Bone marrow (tissue), 2 donors: Measurements from ENCODE around the gene LACTBL1.
"Not testable (repeated sequence)": the region's sequence is repeated elsewhere in the genome, so short reads cannot be mapped to it uniquely, and the experiment has no call there.

Experiments used
- DNase-seq, 2 donors: peaks; one replicate each; lab custom pipeline; 2025; lab: John Stamatoyannopoulos, UW

Gene LACTBL1, protein sequence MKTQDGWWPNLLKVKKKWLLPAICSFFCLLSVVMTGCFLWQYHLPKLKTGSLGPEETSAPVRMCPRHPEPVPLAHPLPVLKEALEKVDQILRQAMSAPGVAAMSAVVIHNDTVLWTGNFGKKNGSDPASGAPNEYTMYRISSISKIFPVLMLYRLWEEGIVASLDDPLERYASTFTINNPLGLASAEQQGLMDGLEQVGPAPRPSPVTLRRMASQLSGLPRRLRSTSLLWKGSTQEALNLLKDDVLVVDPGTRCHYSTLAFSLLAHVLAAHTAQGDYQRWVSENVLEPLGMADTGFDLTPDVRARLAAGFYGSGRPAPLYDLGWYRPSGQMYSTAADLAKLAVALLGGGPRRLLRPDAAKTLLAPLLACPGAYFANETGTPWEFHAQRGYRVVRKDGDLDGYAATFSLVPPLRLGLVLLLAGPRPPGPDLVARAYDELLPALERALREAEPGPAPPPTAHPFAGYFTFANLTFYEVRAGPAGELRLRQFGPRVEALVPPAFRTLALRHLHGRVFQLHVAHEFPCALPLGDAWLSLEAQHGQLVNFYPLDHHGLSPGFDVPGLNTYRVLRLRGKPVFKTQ

DNA sequence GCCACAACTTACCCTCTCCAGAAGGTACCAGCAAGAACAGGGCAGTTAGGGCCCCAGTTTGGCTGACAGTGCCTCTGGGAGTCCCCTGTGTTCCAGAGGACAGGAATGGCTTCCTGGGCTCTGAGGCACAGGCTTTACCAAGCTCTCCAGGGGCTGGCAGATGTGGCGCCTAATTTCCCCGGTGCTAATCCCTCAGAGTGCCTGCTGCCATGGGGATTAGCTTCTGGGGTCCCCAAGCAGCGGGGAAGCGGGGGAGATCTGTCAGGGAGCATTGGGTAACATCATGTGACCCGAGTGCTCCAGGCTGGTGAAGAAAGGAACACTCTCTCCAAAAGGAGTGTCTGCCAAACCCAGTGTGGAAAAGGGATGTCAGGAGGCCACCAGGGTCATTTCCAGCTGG lies at the start of gene LACTBL1:
LACTBL1 (minus strand) TSS at position 107 of the 400 bp plus-strand sequence. CDS start 550 bp downstream, outside the sequence.
- no peak for DNase-seq

DNA sequence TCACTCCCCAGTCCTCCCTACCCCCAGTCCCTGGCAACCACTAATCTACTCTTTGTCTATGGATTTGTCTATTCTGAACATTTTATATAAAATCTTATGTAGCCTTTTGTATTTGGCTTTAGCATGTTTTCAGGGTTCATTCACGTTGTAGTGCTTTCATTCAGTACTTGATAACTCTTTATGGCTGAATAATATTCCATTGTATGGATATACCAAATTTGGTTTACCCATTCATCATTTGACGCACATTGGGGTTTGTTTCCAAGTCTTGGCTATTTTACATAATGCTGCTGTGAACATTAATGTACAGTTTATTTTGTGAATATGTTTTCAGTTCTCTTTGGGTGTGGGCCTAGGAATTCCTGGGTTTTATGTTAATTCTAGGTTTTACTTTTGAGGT lies 49.2 kb upstream of the LACTBL1 start:
- DNase-seq: no peak

DNA sequence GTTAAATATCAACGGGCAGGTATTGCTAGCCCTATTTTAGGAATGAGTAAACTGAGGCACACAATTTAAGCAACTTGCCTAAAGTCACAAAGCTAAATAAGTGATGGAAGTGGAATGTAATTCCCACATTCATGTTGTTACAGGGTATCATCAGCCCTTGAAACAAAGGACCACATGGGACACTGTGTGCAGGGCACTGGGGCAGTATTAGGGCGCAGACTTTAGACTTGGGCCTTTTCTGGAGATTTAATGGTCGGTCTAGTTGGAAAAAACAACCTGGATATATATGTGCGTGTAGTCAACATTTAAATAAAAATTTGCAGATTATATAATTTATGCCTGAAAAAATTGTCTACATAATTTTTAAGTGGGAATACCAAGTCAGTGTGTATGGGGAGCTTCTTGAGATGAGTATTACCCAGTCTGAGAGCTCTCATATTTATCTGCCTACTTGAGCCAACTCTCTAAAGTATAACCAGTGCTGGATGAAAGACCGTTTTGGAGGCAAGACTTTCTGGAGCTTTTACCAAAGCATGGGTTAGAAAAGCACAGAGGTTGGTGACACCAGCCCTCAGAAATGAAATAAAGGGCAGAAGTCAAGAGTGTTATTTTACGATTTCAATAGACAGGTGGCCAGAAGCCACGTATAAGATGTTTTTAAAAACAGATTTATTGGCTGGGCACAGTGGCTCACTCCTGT lies 48.2 kb upstream of the LACTBL1 start:
- DNase-seq: no peak

DNA sequence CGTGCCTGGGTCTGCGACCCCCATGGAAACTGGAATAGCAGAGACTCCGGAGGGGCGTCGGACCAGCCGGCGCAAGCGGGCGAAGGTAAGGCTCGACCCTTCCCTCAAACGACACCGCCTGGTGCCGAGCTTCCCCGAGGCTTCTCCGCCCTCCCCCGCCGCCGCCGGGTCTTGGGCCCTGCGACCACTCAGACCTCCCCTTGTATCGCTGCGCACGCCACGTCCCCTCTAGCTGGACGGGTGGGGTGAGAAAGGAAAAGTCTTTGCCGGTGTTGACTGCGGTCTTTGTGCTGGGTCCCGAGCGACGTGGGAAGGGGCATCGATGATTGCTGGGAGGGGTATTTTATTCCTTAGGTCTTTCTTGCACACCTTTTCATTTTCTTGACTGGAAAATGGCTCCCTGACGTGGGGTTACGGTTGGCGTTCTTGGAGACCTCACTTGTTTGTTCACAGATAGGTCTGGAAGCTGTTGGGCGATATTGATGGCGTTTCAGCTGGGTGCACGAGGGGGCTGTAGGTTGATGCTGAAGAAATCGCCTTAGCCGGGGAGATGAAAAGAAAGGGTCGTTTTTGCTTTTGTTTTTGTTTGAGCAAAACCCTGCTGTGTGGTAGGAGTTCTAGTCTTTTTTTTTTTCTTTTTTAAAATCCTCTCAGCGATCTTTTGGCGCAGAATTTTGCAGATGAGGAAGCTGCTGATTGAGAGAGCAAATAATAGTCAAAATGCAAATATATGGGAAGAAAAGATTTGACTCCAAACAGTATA lies 47.4 kb upstream of the LACTBL1 start:
- DNase-seq: peak in 1 of 2 donors; percentile 10

DNA sequence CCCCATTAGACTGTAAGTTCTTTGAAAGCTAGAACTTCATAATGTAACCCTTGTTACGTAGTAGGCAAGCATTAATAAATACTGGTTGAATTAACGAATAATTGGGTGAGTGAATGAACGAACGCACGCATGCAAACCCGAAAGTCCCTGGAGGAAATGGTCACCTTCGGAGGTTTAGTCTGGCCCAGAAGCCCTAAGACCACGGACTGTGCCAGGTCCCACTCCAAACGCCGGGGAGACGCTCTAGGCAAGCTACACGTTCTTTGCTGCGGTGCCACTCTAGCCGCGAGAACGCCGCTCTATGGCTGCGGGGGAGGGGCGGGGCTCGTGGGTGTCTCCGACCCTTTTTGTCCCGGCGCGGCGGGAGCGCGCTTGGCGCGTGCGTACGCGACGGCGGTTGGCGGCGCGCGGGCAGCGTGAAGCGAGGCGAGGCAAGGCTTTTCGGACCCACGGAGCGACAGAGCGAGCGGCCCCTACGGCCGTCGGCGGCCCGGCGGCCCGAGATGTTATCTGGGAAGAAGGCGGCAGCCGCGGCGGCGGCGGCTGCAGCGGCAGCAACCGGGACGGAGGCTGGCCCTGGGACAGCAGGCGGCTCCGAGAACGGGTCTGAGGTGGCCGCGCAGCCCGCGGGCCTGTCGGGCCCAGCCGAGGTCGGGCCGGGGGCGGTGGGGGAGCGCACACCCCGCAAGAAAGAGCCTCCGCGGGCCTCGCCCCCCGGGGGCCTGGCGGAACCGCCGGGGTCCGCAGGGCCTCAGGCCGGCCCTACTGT lies 46.6 kb upstream of the LACTBL1 start, which contains the start of gene KDM1A:
KDM1A (plus strand) TSS at position 375 of the 769 bp plus-strand sequence; CDS start at position 504, 129 bp downstream.
- peak; percentile 85 to 86 for DNase-seq

DNA sequence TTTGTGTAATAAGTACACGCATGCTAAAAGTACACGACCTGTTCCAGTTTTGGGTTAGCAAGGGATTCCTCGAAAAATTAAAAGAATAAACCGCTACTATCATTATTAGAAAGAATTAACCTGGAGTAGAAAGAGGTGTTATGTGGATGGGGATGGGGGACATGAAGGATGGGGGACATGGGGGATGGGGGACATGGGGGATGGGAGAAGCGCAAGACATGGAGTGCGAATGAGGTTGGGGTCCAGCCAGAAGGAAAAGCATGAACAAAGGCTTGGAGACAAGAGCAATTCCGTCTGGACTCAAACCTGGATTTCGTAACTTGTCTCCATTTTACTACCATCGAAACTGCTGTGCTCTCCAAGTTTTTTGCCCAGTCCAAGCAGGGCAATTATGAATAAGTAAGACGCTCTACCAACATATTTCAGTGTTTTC lies 46.0 kb upstream of the LACTBL1 start:
- DNase-seq: no peak

DNA sequence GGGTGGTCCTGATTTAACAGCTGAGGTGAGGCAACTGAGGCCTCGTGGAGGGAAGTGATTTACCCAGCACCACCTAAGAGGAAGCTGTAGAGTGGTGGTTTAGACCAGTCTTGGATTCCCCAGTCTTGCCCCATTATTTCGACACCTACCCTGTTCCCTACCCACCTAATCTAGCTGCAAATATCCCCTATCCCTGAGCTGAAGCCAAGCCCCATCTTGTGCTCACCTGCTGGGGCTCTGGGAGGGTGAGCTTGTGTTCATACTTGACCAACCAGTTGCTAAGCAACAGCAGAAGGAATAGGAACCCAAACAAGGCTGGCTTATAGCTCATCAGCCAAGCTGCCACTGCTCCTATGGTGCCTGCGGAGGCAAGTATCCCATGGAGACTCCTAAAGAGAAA lies 41.0 kb upstream of the LACTBL1 start:
- DNase-seq: no peak

DNA sequence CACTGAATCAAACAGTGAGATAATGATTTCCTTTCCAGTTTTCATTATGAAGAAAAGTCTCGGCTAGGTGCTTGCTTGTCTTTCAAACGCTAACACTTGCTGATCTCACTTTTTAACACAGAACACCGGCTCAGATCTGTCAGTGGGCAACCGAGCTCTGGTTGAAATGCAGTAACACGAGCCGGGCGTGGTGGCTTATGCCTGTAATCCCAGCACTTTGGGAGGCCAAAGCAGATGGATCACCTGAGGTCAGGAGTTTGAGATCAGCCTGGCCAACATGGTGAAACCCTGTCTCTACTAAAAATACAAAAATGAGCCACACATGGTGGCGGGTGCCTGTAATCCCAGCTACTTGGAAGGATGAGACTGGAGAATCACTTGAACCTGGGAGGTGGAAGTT lies 37.4 kb upstream of the LACTBL1 start:
- not testable (repeated sequence) for DNase-seq

DNA sequence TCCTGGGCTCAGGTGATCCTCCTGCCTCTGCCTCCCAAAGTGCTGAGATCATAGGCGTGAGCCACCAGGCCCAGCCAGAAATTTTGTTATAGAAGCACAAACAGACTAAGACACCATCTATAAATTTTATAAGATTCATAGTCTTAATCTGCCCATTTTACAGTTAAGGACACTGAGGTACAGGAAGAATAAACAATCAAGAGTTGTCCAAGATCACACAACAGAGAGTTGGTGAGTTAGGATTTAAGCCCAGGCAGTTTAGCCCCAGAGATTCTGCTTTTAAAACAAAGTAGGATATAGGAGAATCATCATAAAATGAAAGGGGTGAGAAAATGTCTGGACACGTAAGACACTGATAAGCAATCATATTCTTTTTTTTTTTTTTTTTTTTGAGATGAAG lies 36.2 kb upstream of the LACTBL1 start:
- DNase-seq: no peak

DNA sequence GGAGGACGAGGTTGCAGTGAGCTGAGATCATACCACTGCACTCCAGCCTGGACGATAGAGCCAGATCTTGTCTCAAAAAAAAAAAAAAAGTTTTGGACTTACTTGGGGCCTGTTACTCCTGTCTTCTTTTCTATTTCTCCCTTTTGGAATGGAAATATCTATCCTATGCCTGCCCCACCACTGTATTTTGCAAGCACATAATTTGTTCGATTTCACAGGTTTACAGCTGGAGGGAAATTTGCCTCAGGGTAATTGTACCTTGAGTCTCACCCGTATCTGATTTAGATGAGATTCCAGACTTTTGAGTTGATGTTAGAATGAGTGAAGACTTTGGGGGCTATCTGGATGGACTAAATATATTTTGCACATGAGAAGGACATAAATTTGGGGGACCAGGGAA lies 34.4 kb upstream of the LACTBL1 start:
- DNase-seq: no peak

DNA sequence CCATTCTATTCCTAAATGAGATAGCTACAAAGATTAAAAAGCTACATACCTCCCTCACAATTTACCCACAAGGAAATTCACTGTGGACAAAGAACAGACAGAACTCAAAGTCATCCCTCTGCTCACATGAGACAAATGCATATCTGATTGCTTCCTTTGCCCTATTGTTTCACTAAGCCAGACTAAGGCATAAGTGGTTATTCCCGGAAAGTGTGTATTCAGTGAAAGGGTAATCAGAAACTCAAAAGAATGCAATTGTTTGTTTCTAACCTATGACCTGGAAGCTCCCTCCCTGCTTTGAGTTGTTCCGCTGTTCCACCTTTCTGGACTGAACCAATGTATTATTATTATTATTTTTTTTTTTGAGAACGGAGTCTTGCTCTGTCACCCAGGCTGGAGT lies 32.1 kb upstream of the LACTBL1 start:
- not testable (repeated sequence) for DNase-seq

DNA sequence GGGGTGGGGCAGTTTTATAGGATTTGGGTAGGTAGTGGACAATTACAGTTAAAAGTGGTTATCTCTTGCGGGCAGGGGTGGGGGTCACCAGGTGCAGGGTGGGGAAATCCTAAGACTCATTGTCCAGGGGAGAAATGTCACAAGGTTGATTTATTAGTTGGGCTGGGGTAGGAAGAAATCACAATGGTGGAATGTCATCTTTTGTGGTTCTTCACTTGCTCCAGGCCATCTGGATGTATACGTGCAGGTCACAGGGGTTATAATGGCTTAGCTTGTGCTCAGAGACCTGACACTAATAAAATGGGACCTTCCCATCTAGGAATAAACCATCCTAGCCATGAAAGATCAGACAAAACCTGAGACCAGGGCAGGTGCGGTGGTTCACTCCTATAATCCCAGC lies 31.4 kb upstream of the LACTBL1 start:
- DNase-seq: no peak

DNA sequence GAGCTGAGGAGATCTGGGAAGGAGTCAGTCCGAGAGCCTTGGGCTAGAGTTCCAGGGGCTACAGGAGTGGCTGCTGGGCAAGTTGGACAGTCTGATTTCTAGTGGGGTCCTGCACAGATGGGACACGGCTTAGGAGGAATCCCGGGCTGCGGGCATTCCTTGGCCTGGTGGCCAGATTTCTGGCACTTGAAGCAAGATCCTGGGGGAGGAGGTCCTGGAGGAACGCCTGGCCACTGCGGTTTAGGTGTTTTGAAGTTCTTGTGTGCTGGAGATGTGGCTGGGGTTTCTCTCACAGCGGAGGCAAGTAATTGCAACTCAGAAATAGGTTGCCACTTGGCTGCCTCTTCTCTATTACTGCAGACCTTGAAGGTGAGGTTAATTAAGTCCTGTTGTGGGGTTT lies 29.6 kb upstream of the LACTBL1 start:
- DNase-seq: not testable (repeated sequence)

DNA sequence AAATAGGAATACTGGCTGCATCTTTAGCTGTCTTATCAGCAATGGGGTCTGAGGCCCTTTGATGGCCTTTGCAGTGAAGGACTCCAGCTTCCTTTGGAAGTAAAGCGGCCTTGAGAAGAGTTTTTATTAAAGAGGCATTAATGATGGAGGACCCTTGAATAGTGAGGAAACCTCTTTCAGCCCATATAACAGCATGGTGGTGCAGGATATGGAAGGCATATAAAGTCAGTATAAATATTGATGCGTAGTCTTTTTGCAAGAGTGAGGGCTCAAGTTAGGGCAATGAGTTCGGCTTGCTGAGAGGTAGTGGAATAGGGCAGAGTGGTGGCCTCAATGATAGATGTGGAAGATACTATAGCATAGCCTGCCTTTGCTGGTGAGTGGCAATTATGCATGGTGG lies 27.5 kb upstream of the LACTBL1 start:
- DNase-seq: not testable (repeated sequence)

DNA sequence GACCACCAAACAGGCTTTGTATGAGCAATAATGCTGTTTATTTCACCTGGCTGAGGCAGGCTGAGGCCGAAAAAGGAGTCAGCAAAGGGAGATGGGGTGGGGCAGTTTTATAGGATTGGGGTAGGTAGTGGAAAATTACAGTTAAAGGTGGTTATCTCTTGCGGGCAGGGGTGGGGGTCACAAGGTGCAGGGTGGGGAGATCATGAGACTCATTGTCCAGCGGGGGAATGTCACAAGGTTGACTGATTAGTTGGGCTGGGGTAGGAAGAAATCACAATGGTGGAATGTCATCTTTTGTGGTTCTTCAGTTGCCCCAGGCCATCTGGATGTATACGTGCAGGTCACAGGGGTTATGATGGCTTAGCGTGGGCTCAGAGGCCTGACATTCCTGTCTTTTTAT lies 24.9 kb upstream of the LACTBL1 start:
- DNase-seq: not testable (repeated sequence)

DNA sequence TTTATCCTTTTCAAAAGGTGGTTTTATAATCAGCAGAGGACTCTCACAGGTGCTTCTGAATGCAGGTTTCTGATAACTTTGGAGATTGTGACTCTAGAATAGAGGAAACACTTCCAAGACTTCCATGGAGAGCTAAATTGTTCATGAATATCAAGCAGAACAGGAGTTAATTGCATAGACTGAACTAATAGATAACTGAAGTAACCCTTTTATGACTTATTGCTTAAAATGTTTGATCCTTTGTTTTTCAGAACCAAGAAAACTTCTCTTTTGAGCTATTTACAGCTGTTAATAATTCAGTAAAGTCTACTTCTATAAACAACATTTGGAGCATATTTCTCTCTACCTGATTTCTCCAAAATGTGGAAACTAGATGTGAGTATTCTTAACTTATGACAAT lies 23.1 kb upstream of the LACTBL1 start:
- DNase-seq: no peak

DNA sequence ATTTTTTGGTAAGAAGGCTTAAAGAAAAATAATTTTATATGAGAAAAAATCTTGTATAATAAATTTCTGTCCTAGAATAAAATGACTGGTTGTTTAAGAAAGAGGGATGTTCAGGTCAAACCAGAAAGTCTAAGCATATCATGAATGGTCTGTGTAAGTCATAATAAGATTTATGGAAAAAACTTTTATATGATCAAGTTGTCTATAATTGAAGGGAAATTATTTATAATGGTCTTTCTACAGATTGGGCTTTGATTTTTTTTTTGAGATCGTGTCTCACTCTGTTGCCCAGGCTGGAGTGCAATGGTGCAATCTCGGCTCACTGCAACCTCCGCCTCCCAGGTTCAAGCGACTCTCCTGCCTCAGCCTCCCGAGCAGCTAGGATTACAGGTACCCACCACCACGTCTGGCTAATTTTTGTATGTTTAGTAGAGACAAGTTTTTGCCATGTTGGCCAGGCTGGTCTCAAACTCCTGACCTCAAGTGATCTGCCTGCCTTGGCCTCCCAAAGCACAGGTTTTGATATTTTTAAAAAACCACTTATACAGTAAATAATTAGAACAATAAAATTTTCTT lies 20.6 kb upstream of the LACTBL1 start:
- DNase-seq: not testable (repeated sequence)

DNA sequence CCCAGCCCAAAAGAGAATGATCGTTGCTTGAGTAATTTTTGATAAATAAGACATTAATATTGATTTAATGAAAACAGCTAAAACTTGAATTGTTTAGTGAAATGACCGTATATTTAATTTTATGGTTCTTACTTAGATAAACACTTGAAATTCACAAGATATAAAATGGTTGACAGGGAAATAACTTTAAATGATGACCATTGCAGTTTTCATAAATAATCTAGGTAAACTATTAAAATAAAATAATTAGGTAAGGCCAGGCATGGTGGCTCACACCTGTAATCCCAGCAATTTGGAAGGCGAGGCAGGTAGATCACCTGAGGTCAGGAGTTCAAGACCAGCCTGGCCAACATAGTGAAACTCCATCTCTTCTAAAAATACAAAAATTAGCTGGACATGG lies 19.7 kb upstream of the LACTBL1 start:
- not testable (repeated sequence) for DNase-seq

DNA sequence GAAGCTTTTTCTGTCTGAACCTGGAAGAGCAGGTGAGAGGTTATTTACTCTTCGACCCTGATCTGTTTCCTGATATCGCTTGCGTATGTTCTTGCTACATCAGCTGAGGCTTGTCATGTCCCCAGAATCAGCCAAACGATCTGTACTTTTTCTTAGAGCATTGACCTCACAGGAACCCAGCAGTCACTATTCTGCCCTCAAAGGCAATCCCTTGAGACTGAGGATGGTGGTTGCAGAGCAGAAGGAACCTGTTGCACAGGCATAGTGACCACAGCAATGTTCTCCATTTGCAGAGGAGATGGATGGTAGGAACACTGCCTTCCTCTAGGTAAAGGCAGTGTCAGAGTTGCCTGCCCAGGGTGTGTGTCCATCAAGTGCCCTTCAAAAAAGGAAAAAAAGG lies 11.3 kb upstream of the LACTBL1 start:
- DNase-seq: no peak

DNA sequence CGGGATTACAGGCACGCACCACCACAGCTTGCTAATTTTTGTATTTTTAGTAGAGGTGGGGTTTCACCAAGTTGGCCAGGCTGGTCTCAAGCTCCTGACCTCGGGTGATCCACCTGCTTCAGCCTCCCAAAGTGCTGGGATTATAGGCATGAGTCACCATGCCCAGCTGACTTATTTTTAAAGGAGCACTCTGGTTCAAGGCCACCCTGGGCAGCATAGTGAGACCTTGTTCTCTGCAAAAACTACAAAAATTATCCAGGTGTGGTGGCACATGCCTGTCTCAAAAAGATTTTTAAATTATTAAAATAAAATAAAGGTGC lies 7.8 kb upstream of the LACTBL1 start:
- not testable (repeated sequence) for DNase-seq

DNA sequence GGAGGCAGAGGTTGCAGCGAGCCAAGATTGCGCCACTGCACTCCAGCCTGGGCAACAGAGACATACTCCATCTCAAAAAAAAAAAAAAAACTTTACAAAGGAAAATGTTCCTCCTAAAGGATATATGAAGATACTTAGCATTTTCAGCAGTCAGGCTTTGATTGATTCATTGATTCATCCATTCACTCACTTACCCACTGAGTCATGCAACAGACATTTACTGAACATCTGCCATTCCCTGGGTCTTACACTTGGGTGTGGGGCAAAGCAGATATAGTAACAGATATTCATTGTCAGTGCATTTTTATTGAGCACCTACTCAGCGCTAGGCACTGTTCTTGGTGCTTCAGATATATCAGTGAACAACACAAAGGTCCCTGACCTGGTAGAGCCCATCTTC lies 5.6 kb upstream of the LACTBL1 start:
- no peak for DNase-seq
